Activated T-cell treated with anti-CD3 and anti-CD28 coated beads for 24 hours (primary cell): ENCODE measurements around the gene SLC39A7.

Experiments used
- DNase-seq: peaks from one replicate; pipeline ENCODE4 v3.0.0-alpha.2; 2020; ENCODE audit warnings: low read depth

The SLC39A7 gene

GRCh38 chr6:33190504-33191107, 10.1 kb upstream of the SLC39A7 start:
- DNase-seq: no peak

- DNase-seq: no peak
Measured at GRCh38 chr6:33191383-33192104, 9.1 kb upstream of the SLC39A7 start.

GRCh38 chr6:33192105-33192646, 8.5 kb upstream of the SLC39A7 start, which contains the start of gene COL11A2:
Gene COL11A2 (minus strand): TSS chr6:33192467. CDS start chr6:33192240, 227 bp downstream.
- DNase-seq: no peak

- no peak for DNase-seq
Measured at GRCh38 chr6:33192671-33193602, 7.7 kb upstream of the SLC39A7 start.

- no peak for DNase-seq
Measured at GRCh38 chr6:33193619-33194018, 7.0 kb upstream of the SLC39A7 start.

- no peak for DNase-seq
Measured at GRCh38 chr6:33194431-33194979, 6.2 kb upstream of the SLC39A7 start.

- DNase-seq: no peak
Measured at GRCh38 chr6:33195304-33196165, 5.1 kb upstream of the SLC39A7 start.

- DNase-seq: no peak
Measured at GRCh38 chr6:33197431-33198048, 3.1 kb upstream of the SLC39A7 start.

- DNase-seq: no peak
Measured at GRCh38 chr6:33198159-33198852, 2.4 kb upstream of the SLC39A7 start.

GRCh38 chr6:33198853-33199436, 1.7 kb upstream of the SLC39A7 start:
- no peak for DNase-seq

- DNase-seq: peak; percentile 63
Measured at GRCh38 chr6:33199687-33200218, 914 bp upstream of the SLC39A7 start.

GRCh38 chr6:33201147-33201545, 479 bp downstream of the SLC39A7 start:
- DNase-seq: no peak

GRCh38 chr6:33201935-33202334, 1.3 kb downstream of the SLC39A7 start:
- DNase-seq: no peak

- DNase-seq: no peak
Measured at GRCh38 chr6:33202799-33203198, 2.1 kb downstream of the SLC39A7 start.

- no peak for DNase-seq
Measured at GRCh38 chr6:33203443-33204164, 2.9 kb downstream of the SLC39A7 start.

GRCh38 chr6:33204165-33204414, 3.4 kb downstream of the SLC39A7 start:
- DNase-seq: no peak

GRCh38 chr6:33204415-33205190, 3.9 kb downstream of the SLC39A7 start, which contains the start of gene HSD17B8:
Gene HSD17B8 (plus strand): TSS chr6:33204655. CDS start chr6:33204669, 14 bp downstream.
- peak; percentile 92 for DNase-seq
